GM12878 (cell line): ENCODE results near the gene GAREM2. TPM values are rescaled to one million over a fixed set of nuclear protein-coding genes. Genes with fewer than 3 reads are reported as not detected.

ENCODE experiments used
- ATAC-seq: fragments of 200-7000 bp; cut with Tn5 transposase; 3 replicates; pipeline ENCODE4 v1.9.1; 2020; ENCODE audit warnings: mild to moderate bottlenecking, moderate library complexity
- BruUV-seq: library from RNA; stranded (reverse); fragments of 400-500 nt; replicated peaks from 2 replicates; lab custom pipeline; 2021; lab: Mats Ljungman, UMichigan
- CTCF ChIA-PET: fragments of 300-600 bp; sonication (Branson Sonifier 250); formaldehyde crosslinking; extraction: SDS; loops from one replicate; lab custom pipeline; 2021; ENCODE audit warnings: inconsistent platforms; lab: Yijun Ruan, JAX
- POLR2A ChIA-PET: fragments of 350-600 bp; formaldehyde crosslinking; extraction: SDS; loops from one replicate; lab custom pipeline; 2021; ENCODE audit warnings: inconsistent platforms; lab: Charles Lee
- RAD21 ChIA-PET: fragments of 300-600 bp; sonication (Branson Sonifier 250); formaldehyde crosslinking; loops from one replicate; lab custom pipeline; 2023; ENCODE audit warnings: antibody characterized with exemption; ENCODE audit not compliant: unreplicated experiment; lab: Charles Lee
- SMC1A ChIA-PET: fragments of 300-600 bp; sonication (Branson Sonifier 250); formaldehyde crosslinking; loops from one replicate; lab custom pipeline; 2023; ENCODE audit not compliant: unreplicated experiment, uncharacterized antibody; lab: Charles Lee
- DNase-seq: peaks from one replicate; pipeline ENCODE4 v3.0.0-alpha.2; 2011; ENCODE audit warnings: low read depth, low spot score
- FAIRE-seq: peaks from 3 replicates; lab custom pipeline; 2011; peaks lifted over from hg19 to GRCh38; lab: Jason Lieb, UNC
- H2AFZ ChIP-seq: 2 replicates; pipeline ENCODE4 v1.6.0; 2011; ENCODE audit warnings: low read depth, low read length, control low read depth; ENCODE audit not compliant: control insufficient read depth
- H3K27ac ChIP-seq: 2 replicates; pipeline ENCODE4 v1.5.1; 2011; ENCODE audit warnings: control low read depth; ENCODE audit not compliant: control insufficient read depth, insufficient read depth
- H3K27me3 ChIP-seq, 2 experiments: replicated peaks in 1 of 2; 2 replicates each; pipeline versions ENCODE4 v1.6.0 to v1.6.1; 2011; ENCODE audit warnings: low read length in 1 of 2; ENCODE audit not compliant: control insufficient read depth in 2 of 2, insufficient read depth in 2 of 2
- H3K36me3 ChIP-seq, 2 experiments: 2 replicates each; pipeline ENCODE4 v1.5.1; 2011; ENCODE audit warnings: low read length in 1 of 2; ENCODE audit not compliant: control insufficient read depth in 2 of 2, insufficient read depth in 2 of 2
- H3K4me1 ChIP-seq: 2 replicates; pipeline ENCODE4 v1.6.1; 2011; ENCODE audit warnings: mild to moderate bottlenecking, low read length, moderate library complexity, mixed read lengths; ENCODE audit not compliant: control insufficient read depth, insufficient read depth
- H3K4me2 ChIP-seq: 2 replicates; pipeline ENCODE4 v1.6.0; 2011; ENCODE audit warnings: control low read depth; ENCODE audit not compliant: control insufficient read depth, insufficient read depth
- H3K4me3 ChIP-seq: fragments of 200-600 bp; sonication (generic); 2 replicates; pipeline ENCODE4 v1.5.1; 2016
- H3K79me2 ChIP-seq: 2 replicates; pipeline ENCODE4 v1.6.0; 2011; ENCODE audit warnings: low read length; ENCODE audit not compliant: control insufficient read depth, insufficient read depth
- H3K9ac ChIP-seq: 2 replicates; pipeline ENCODE4 v1.8.0; 2011; ENCODE audit warnings: low read length, control low read depth, mixed read lengths; ENCODE audit not compliant: control insufficient read depth, insufficient read depth
- H3K9me3 ChIP-seq: replicated peaks from 3 replicates; pipeline ENCODE4 v1.5.1; 2011; ENCODE audit warnings: mild to moderate bottlenecking, low read length; ENCODE audit not compliant: control insufficient read depth, insufficient read depth
- H4K20me1 ChIP-seq: 2 replicates; pipeline ENCODE4 v1.6.0; 2011; ENCODE audit not compliant: control insufficient read depth, insufficient read depth
- HDAC2 ChIP-seq: fragments of 200-600 bp; sonication (generic); IDR thresholded peaks from 2 replicates; pipeline ENCODE4 v1.6.1; 2017
- HDAC6 ChIP-seq: fragments of 200-600 bp; sonication (generic); IDR thresholded peaks from one replicate; pipeline ENCODE4 v1.8.0; 2017; ENCODE audit warnings: antibody characterized with exemption; ENCODE audit not compliant: unreplicated experiment
- PAX5 ChIP-seq: IDR thresholded peaks from 2 replicates; pipeline ENCODE4 v1.6.1; 2011; ENCODE audit warnings: low read depth, low read length, borderline replicate concordance
- POLR2AphosphoS2 ChIP-seq: IDR thresholded peaks from 2 replicates; pipeline ENCODE4 v1.6.1; 2011; ENCODE audit warnings: low read depth, mild to moderate bottlenecking, low read length, improper control_type of control experiment, moderate library complexity
- RAD21 ChIP-seq: IDR thresholded peaks from 2 replicates; pipeline ENCODE4 v1.6.1; 2011; ENCODE audit warnings: mild to moderate bottlenecking, low read depth, low read length, moderate library complexity; ENCODE audit not compliant: insufficient read depth
- RUNX3 ChIP-seq: IDR thresholded peaks from 2 replicates; pipeline ENCODE4 v1.6.1; 2012; ENCODE audit warnings: low read length, inconsistent platforms
- TARDBP ChIP-seq: IDR thresholded peaks from 2 replicates; pipeline ENCODE4 v1.6.1; 2016; ENCODE audit warnings: borderline replicate concordance
- TCF12 ChIP-seq: IDR thresholded peaks from 2 replicates; pipeline ENCODE4 v1.6.1; 2011; ENCODE audit warnings: low read depth, mild to moderate bottlenecking, low read length
- WGBS: methylation state at CpG from one replicate; pipeline ENCODE4 v1.1.6; 2016; ENCODE audit warnings: low lambda C conversion rate; ENCODE audit not compliant: insufficient replicate concordance, insufficient coverage; ENCODE audit errors: missing lambda C conversion rate; 5-methylcytosine and 5-hydroxymethylcytosine counted together
- in situ Hi-C: fragments of 300-500 bp; cut with MboI; formaldehyde crosslinking; loops from 9 replicates; pipeline ENCODE4 v1.14.3; 2018; ENCODE audit warnings: mixed read lengths
- intact Hi-C: fragments of 100-400 bp; cut with micrococcal nuclease; formaldehyde crosslinking; loops from one replicate; pipeline ENCODE4 v1.14.2; 2022; ENCODE audit not compliant: unreplicated experiment
- polyA plus RNA-seq, 11 experiments: library from polyadenylated mRNA; depleted of rRNA in 4 of 11; unstranded in 6 of 11; stranded (reverse) in 5 of 11; fragments of >200 nt; fragmentation: Nextera tagmentation in 4 of 11; fragmentation: Illumina TruSeq in 1 of 11; extraction: Ambion mirVana in 4 of 11; extraction: Trizol in 1 of 11; gene quantifications; 1 replicate in 1 of 11; 2 replicates in 10 of 11; pipeline versions ENCODE4 v1.2.1 to v1.2.3, GENCODE V29; 2011 to 2016; ENCODE audit warnings: inconsistent platforms in 2 of 11, missing spikeins in 2 of 11, low read depth in 1 of 11
- total RNA-seq, 4 experiments: library from RNA; depleted of rRNA in 3 of 4; stranded (reverse); fragments of >200 nt in 3 of 4; fragmentation: Illumina TruSeq in 1 of 4; extraction: Trizol in 1 of 4; gene quantifications; 2 replicates each; pipeline versions ENCODE4 v1.2.1 to v1.2.3, GENCODE V29; 2013 to 2021
- TF ChIP-seq, protein P1 (sequence below): fragments of 450-650 bp; IDR thresholded peaks from 2 replicates; pipeline ENCODE4 v1.6.1; 2017; ENCODE audit warnings: antibody characterized with exemption, mild to moderate bottlenecking, moderate library complexity
- TF ChIP-seq, protein P2 (sequence below): fragments of 450-650 bp; IDR thresholded peaks from 2 replicates; pipeline ENCODE4 v1.6.1; 2017; ENCODE audit warnings: mild to moderate bottlenecking, low read depth, inconsistent platforms; ENCODE audit not compliant: poor library complexity, severe bottlenecking
- TF ChIP-seq, protein P3 (sequence below): IDR thresholded peaks from 2 replicates; pipeline ENCODE4 v1.6.1; 2012; ENCODE audit warnings: low read depth, low read length, improper control_type of control experiment
- TF ChIP-seq, protein P4 (sequence below): IDR thresholded peaks from 2 replicates; pipeline ENCODE4 v1.6.1; 2011; ENCODE audit warnings: borderline replicate concordance, low read depth, mild to moderate bottlenecking, moderate library complexity, low read length; ENCODE audit not compliant: insufficient read depth, poor library complexity, severe bottlenecking

Gene GAREM2
- total and polyA plus RNA-seq, 10 of the 15 experiments (the other 5 are each of a cell fraction or from before 2014, with no cell fraction given), result 0.06 to 1.4 (median 0.44) TPM

DNA sequence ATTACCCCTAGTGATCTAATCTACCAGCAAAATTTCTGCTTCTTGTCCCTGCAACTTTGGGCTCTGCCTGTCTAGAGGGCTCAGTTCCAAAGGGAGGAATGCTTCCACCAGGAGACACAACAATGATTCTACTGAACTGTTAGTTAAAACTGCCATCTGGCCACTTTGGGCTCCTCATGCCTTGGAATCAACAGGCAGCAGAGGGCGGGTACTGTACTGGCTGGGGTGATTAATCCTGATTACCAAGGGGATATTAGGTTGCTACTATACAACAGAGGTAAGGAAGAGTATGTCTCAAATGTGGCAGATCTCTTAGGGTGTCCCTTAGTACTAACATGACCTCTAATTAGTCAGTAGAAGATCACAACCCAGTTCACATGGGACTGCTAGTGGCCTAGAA is 50.1 kb downstream of the GAREM2 start (continued):
- TF ChIP-seq, protein P1, sequence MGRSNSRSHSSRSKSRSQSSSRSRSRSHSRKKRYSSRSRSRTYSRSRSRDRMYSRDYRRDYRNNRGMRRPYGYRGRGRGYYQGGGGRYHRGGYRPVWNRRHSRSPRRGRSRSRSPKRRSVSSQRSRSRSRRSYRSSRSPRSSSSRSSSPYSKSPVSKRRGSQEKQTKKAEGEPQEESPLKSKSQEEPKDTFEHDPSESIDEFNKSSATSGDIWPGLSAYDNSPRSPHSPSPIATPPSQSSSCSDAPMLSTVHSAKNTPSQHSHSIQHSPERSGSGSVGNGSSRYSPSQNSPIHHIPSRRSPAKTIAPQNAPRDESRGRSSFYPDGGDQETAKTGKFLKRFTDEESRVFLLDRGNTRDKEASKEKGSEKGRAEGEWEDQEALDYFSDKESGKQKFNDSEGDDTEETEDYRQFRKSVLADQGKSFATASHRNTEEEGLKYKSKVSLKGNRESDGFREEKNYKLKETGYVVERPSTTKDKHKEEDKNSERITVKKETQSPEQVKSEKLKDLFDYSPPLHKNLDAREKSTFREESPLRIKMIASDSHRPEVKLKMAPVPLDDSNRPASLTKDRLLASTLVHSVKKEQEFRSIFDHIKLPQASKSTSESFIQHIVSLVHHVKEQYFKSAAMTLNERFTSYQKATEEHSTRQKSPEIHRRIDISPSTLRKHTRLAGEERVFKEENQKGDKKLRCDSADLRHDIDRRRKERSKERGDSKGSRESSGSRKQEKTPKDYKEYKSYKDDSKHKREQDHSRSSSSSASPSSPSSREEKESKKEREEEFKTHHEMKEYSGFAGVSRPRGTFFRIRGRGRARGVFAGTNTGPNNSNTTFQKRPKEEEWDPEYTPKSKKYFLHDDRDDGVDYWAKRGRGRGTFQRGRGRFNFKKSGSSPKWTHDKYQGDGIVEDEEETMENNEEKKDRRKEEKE, result no peak
- TF ChIP-seq, protein P2, sequence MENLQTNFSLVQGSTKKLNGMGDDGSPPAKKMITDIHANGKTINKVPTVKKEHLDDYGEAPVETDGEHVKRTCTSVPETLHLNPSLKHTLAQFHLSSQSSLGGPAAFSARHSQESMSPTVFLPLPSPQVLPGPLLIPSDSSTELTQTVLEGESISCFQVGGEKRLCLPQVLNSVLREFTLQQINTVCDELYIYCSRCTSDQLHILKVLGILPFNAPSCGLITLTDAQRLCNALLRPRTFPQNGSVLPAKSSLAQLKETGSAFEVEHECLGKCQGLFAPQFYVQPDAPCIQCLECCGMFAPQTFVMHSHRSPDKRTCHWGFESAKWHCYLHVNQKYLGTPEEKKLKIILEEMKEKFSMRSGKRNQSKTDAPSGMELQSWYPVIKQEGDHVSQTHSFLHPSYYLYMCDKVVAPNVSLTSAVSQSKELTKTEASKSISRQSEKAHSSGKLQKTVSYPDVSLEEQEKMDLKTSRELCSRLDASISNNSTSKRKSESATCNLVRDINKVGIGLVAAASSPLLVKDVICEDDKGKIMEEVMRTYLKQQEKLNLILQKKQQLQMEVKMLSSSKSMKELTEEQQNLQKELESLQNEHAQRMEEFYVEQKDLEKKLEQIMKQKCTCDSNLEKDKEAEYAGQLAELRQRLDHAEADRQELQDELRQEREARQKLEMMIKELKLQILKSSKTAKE, result no peak
- TF ChIP-seq POLR2AphosphoS2, result no peak

DNA sequence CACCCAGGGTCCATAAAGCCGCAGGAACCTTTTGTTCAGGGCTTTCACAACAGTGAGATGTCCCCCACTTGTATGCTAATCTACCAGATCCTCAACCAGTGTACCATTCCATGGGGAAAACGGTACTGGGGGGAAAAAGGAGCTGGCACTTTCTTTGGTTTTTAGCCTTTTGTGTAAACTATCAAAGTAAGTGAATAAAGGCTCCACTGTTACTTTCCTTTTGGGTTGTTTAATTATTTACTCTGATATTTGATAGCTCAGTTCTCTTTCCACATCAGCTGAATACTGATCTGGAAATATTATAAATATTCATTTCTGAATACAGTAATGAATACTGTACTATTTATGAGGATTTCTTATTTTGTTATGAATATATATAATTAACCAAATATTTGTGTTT is 51.2 kb downstream of the GAREM2 start:
- no peak overlapping the region for H3K4me2 ChIP-seq
- CTCF ChIA-PET, result interaction anchor here (0.9 kb wide), 1 partner anchor 9 kb away, joined by 3 read pairs; no protein-coding TSS in a partner anchor
- TF ChIP-seq HDAC2 (no peak), PAX5 (no peak), TARDBP (no peak), HDAC6 (no peak), TCF12 (no peak), RUNX3 (no peak), RAD21 (no peak)
- TF ChIP-seq, protein P2, result no peak
- TF ChIP-seq, protein P3, sequence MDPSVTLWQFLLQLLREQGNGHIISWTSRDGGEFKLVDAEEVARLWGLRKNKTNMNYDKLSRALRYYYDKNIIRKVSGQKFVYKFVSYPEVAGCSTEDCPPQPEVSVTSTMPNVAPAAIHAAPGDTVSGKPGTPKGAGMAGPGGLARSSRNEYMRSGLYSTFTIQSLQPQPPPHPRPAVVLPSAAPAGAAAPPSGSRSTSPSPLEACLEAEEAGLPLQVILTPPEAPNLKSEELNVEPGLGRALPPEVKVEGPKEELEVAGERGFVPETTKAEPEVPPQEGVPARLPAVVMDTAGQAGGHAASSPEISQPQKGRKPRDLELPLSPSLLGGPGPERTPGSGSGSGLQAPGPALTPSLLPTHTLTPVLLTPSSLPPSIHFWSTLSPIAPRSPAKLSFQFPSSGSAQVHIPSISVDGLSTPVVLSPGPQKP, result no peak
- TF ChIP-seq, protein P4, sequence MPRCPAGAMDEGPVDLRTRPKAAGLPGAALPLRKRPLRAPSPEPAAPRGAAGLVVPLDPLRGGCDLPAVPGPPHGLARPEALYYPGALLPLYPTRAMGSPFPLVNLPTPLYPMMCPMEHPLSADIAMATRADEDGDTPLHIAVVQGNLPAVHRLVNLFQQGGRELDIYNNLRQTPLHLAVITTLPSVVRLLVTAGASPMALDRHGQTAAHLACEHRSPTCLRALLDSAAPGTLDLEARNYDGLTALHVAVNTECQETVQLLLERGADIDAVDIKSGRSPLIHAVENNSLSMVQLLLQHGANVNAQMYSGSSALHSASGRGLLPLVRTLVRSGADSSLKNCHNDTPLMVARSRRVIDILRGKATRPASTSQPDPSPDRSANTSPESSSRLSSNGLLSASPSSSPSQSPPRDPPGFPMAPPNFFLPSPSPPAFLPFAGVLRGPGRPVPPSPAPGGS, result no peak

More for the DNA sequence above, 51.2 kb downstream of the GAREM2 start:
- H3K27me3 ChIP-seq, result no peaks in the 10 kb centered on the region
- no peak overlapping the region for H3K9ac ChIP-seq
- BruUV-seq, result no TSS peak
- H3K79me2 ChIP-seq, result no peaks in the 10 kb centered on the region
- H3K27ac ChIP-seq, result no peak overlapping the region
- ChIA-PET RAD21 (no interaction called here), SMC1A (no interaction called here), POLR2A (interaction anchor here (0.7 kb wide), 1 partner anchor 13 kb away, joined by 3 read pairs; no protein-coding TSS in a partner anchor)
- ATAC-seq (no peak), DNase-seq (no peak), FAIRE-seq (no peak)
- in situ Hi-C loops, result no loop called here
- peaks cover 0 to 16% of the 10 kb centered on the region in 2 experiments; a peak in 3 of 4 replicates for H3K36me3 ChIP-seq
- no peaks in the 10 kb centered on the region for H3K4me1 ChIP-seq
- intact Hi-C loops, result no loop called here
- no peak overlapping the region for H3K4me3 ChIP-seq
- WGBS, result 97% methylated on average over 2 of the region's 2 CpGs
- H4K20me1 ChIP-seq, result no peaks in the 10 kb centered on the region
- H3K9me3 ChIP-seq, result peaks cover 2% of the 10 kb centered on the region; the same call in 2 of the 3 replicates
- no peak overlapping the region for H2AFZ ChIP-seq
